Measurements from ENCODE around the gene PLIN1.

The PLIN1 gene

DNA sequence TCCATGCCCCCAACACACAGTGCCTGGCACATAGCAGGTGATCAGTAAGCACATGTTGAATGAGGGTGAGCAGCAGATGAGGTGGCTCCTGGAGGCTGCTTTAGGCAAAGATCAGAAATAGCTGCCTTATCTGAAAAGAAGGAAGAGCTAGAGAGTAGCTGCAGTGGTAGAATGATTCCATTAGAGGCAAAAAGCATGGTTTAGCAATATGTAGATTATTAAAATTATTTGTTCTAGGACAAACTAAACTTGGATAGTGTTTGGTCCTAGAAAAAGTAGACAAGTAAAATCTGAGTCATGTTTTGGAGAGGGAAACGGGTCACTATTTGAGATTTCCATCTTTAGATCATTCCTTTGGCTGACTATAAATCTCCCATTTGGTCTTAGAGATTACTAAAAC is 56.0 kb downstream of the PLIN1 start:
- DNase-seq, result no peak

DNA sequence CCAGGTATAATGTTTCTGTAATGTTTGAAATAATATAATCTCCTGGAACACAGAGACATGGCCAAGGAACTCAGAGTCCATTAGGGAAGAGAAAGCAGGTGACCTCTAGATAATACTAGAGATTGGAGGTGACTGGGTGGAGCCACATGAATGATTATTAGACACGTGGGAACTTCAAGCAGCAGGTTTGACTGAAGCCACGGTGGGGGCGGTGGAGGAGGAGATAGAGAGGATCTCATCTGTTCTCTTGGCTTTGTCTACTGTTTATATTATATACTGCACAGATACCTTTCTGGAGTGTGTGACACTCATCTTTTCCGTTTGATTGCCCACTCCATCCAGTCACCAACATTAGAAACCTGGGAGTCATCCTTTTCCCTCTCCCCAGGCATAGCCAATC is 57.6 kb downstream of the PLIN1 start:
- DNase-seq, result no peak

DNA sequence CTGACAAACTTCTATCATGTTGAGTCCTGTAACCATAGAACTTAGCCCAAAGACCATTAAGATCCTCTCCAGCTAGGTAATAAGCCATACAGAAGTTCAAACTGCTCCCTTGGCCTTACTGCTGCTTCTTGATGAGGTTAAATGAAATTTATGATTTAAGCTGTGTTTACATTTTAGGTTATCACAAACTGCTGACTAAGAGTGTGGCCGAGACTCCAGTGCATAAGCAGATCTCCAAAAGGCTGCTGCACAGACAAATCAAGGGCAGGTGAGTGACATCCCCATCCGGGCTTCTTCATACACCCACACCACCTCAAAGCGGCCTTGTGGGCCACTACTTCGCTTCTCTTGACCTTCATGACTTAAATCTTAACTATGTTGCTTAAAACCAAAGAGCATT is 62.9 kb downstream of the PLIN1 start:
- DNase-seq, result no peak

GRCh38 chr15:89615135-89615534 is 64.0 kb downstream of the PLIN1 start:
- no peak for DNase-seq
